Measurements from ENCODE around the gene B4GALT4.

DNA sequence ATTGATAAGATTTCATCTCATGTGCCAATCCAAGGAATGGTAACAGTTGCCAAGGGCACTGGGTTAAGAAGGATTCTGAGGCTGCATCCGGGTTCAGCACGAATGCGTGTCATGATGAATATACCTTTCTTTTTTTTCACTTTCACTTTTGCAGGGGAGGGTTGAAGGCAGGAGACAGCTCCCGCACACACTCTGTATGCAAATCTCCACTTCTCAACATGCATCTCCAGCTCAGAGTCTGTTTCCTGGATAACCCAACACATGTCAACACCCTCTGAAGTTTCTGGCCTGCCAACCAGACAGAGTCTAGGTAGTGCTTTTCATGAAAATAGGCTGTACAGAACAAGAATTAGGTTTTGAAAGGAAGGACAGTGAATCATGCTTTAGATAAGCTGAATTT, 21.6 kb downstream of the B4GALT4 start:
- TF ChIP-seq CTCF (IDR thresholded peaks at IDR 0.05) (no peak), EP300 (IDR thresholded peaks at IDR 0.05) (no peak)

All from tibial nerve (tissue), 4 donors.